Measurements from ENCODE around the gene BRME1. TPM values are rescaled to one million over a fixed set of nuclear protein-coding genes. Genes with fewer than 3 reads are reported as not detected.
A peak's percentile ranks its signal among the peaks of the same experiment; 100 is the strongest.

BRME1 gene
- total and polyA plus RNA-seq, 2 of the 13 experiments (the other 11 are each of a cell fraction or from before 2014, with no cell fraction given), result 0.74 to 1.5 TPM

- peak; percentile 94; the same call in 1 of the 2 replicates for TF ChIP-seq EED (CRISPR knock-in tag; IDR thresholded peaks at IDR 0.05)
- TF ChIP-seq SNRNP70 (IDR thresholded peaks at IDR 0.05; ENCODE audit: low read depth, low read length), result no peak
- TF ChIP-seq SIX4 (CRISPR knock-in tag; IDR thresholded peaks at IDR 0.05), result no peak; the same call in 1 of the 2 replicates
- TF ChIP-seq, protein P1, sequence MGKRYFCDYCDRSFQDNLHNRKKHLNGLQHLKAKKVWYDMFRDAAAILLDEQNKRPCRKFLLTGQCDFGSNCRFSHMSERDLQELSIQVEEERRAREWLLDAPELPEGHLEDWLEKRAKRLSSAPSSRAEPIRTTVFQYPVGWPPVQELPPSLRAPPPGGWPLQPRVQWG (CRISPR knock-in tag; IDR thresholded peaks at IDR 0.05; ENCODE audit: borderline replicate concordance, low read depth), result no peak
- TF ChIP-seq GLI4 (CRISPR knock-in tag; IDR thresholded peaks at IDR 0.05; ENCODE audit: borderline replicate concordance), result 0 out of 2 replicates have a peak, but pooled peaks have one; percentile 50
- no peak for TF ChIP-seq MAFF (IDR thresholded peaks at IDR 0.05; ENCODE audit: low read depth, low read length)
- peak; percentile 27; the same call in 1 of the 2 replicates for TF ChIP-seq ZNF710 (CRISPR knock-in tag; IDR thresholded peaks at IDR 0.05; ENCODE audit: borderline replicate concordance)
- TF ChIP-seq SIN3B (IDR thresholded peaks at IDR 0.05; ENCODE audit: low read length), result no peak
- peak; percentile 29; the same call in 1 of the 2 replicates for TF ChIP-seq SKIL (CRISPR knock-in tag; IDR thresholded peaks at IDR 0.05; ENCODE audit: borderline replicate concordance)
- TF ChIP-seq ZNF382 (CRISPR knock-in tag; IDR thresholded peaks at IDR 0.05; ENCODE audit: borderline replicate concordance), result no peak
- TF ChIP-seq PATZ1 (CRISPR knock-in tag; IDR thresholded peaks at IDR 0.05), result peak; percentile 50; the same call in 1 of the 2 replicates
- peak; percentile 88; the same call in 1 of the 2 replicates for TF ChIP-seq ZNF333 (CRISPR knock-in tag; IDR thresholded peaks at IDR 0.05; ENCODE audit: borderline replicate concordance)
- TF ChIP-seq TBX3 (IDR thresholded peaks at IDR 0.05; ENCODE audit: borderline replicate concordance), result no peak
- no peak for TF ChIP-seq PLRG1 (conservative IDR thresholded peaks at IDR 0.05)
- TF ChIP-seq ZNF143 (CRISPR knock-in tag; IDR thresholded peaks at IDR 0.05), result peak; percentile 98
- no peak; the same call in 1 of the 2 replicates for TF ChIP-seq MTA1 (CRISPR knock-in tag; IDR thresholded peaks at IDR 0.05; ENCODE audit: borderline replicate concordance)
- peak; percentile 88 for TF ChIP-seq MEIS2 (CRISPR knock-in tag; IDR thresholded peaks at IDR 0.05)
- TF ChIP-seq ZNF547 (CRISPR knock-in tag; IDR thresholded peaks at IDR 0.05), result peak; percentile 76
- peak; percentile 94 for TF ChIP-seq HOXA3 (CRISPR knock-in tag; IDR thresholded peaks at IDR 0.05)
- peak; percentile 77 for TF ChIP-seq ZMYM2 (CRISPR knock-in tag; IDR thresholded peaks at IDR 0.05)
- TF ChIP-seq SNAPC2 (CRISPR knock-in tag; IDR thresholded peaks at IDR 0.05), result no peak
- peak; percentile 93 for TF ChIP-seq ZIK1 (CRISPR knock-in tag; IDR thresholded peaks at IDR 0.05; ENCODE audit: borderline replicate concordance, low read depth)
- peak; percentile 58; the same call in 1 of the 2 replicates for TF ChIP-seq ZC3H13 (CRISPR knock-in tag; IDR thresholded peaks at IDR 0.05)
Measured at GRCh38 chr19:13905634-13906520, at the start of gene BRME1, which contains the start of gene CC2D1A (continued).
